Brain microvascular endothelial cell (primary cell): ENCODE results near the gene CDK19.

Experiments
- DNase-seq: peaks from one replicate; pipeline ENCODE4 v3.0.0-alpha.2; 2020
- H3K27ac ChIP-seq: fragments of 250-450 bp; sonication (Bioruptor Pico); 2 replicates; pipeline ENCODE4 v1.5.1; 2020; ENCODE audit warnings: mild to moderate bottlenecking, moderate library complexity
- H3K27me3 ChIP-seq: fragments of 250-450 bp; sonication (Bioruptor Pico); replicated peaks from 2 replicates; pipeline ENCODE4 v1.5.1; 2020; ENCODE audit warnings: mild to moderate bottlenecking
- H3K36me3 ChIP-seq: fragments of 250-450 bp; sonication (Bioruptor Pico); replicated peaks from 2 replicates; pipeline ENCODE4 v1.5.1; 2020; ENCODE audit warnings: mild to moderate bottlenecking
- H3K4me3 ChIP-seq: 2 replicates; pipeline ENCODE4 v1.5.1; 2011; ENCODE audit warnings: low read depth, mild to moderate bottlenecking, control low read depth, low read length, moderate library complexity
- CTCF ChIP-seq: IDR thresholded peaks from 2 replicates; pipeline ENCODE4 v1.5.1; 2011; ENCODE audit warnings: low read depth, mild to moderate bottlenecking, moderate library complexity, low read length, control low read depth, inconsistent platforms; ENCODE audit errors: missing control alignments
- in situ Hi-C: cut with HindIII; loops from 2 replicates; pipeline ENCODE4 v1.10.0; 2017; ENCODE audit warnings: low sequenced_read_pairs, low pct_ligation_motif_present

Gene CDK19

DNA sequence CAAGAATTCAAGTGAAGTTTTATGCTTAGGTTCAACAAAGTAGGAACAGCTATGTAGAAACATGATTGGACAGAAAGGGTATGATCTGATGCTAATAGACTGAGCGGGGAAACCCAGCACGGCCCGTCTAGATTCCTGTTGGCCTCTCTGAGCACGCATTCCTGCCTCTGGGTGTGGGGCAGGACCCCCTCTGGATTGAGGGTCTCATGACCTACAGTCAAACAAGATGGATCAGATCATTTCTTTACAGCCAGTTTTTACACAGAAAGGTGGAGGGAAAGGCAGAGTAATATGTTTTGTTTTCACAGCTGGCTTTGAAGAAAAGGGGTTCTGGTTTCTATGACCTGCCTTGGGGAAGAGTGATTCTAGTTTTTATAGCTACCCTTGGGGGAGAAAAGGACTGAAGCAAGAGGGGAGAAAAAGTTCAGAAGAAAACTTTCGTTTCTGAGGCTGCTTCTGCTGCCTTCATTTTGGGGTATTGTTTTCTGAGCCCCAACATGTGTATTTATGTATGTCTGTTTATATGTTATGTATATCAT is 239.3 kb downstream of the CDK19 start:
- H3K4me3 ChIP-seq, result no peak overlapping the region
- H3K36me3 ChIP-seq, result no peaks in the 10 kb centered on the region
- H3K27ac ChIP-seq, result no peak overlapping the region
- no peak for DNase-seq
- TF ChIP-seq CTCF, result no peak
- in situ Hi-C loops, result no loop called here
- H3K27me3 ChIP-seq, result no peaks in the 10 kb centered on the region

DNA sequence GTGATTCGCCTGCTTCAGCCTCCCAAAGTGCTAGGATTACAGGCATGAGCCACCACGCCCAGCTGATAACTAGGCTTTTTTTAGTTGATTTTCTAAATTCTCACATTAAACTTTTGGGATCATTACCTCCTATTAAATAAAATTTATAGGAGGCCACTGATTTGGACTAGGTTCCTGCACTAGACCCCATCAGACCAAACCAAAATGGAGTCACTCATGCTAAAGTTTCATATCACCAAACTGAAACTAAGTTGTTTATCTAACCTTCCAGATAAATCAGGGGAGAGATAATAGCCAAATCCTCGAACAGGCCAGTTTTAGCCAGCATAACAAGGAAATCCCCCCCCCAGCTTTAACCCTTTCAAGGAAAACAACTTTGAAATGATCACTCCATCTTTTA is 240.5 kb downstream of the CDK19 start:
- no peak for TF ChIP-seq CTCF
- in situ Hi-C loops, result no loop called here
- H3K27me3 ChIP-seq, result no peaks in the 10 kb centered on the region
- H3K27ac ChIP-seq, result no peak overlapping the region
- H3K36me3 ChIP-seq, result no peaks in the 10 kb centered on the region
- no peak for DNase-seq
- H3K4me3 ChIP-seq, result no peak overlapping the region

GRCh38 chr6:110573537-110573936 is 241.7 kb downstream of the CDK19 start:
- no peaks in the 10 kb centered on the region for H3K27me3 ChIP-seq
- no peak for DNase-seq
- no peak overlapping the region for H3K27ac ChIP-seq
- no peak for TF ChIP-seq CTCF
- no peak overlapping the region for H3K4me3 ChIP-seq
- no peaks in the 10 kb centered on the region for H3K36me3 ChIP-seq
- in situ Hi-C loops, result no loop called here

DNA sequence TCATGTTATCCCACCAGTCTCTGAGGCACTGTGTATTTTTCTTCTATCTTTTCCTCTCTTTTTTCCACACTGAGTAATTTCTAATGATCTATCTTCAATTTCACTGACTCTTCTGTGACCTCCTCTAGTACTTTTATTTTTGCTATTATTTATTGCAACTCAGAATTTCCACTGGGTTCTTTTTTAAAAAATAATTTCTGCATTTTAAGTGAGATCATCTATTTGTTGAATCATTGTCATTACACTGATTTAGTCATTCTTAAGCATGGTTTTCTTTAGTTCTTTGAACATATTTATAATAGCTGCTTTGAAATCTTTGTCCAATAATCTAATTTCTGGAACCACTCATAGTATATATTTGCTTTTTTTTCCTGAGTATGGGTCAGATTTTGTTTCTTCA is 242.1 kb downstream of the CDK19 start:
- DNase-seq, result no peak
- in situ Hi-C loops, result no loop called here
- H3K4me3 ChIP-seq, result no peak overlapping the region
- no peaks in the 10 kb centered on the region for H3K27me3 ChIP-seq
- TF ChIP-seq CTCF, result no peak
- no peaks in the 10 kb centered on the region for H3K36me3 ChIP-seq
- no peak overlapping the region for H3K27ac ChIP-seq

DNA sequence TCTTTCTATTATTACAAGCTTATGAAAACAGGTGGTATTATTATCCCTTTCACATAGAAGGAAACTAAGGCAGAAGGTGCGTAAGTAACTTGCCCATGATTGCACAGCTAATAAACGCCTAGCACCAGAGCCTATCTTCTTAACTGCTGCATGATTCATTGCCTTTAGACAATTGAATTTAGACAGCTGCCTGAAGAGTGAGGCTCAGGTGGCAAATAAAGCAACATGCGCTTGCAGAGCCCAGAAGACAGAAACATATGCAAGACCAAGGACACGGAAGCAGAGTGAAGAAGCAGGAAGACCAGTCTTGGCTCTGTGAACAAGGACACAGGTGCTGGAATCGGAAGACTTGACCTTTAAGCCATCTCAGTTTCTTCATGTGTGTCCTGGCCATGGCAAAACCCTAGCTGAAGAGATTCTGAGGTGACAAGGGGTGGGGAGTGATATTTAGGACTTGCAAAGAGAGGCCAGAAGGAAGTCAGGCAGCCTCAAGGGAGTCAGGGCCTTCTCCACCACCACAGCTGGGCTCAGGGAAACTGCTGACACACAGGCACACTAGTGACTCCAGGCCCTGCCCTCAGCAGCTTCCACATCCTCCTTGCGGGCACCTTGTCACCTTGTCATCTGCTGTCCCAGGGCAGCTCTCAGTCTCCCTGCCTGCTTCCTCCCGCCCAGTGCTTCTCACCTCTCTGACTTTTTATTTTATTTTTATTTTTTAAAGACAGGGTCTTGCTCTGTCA is 247.1 kb downstream of the CDK19 start:
- Histone ChIP-seq H3K4me3 (no peak overlapping the region), H3K36me3 (no peaks in the 10 kb centered on the region), H3K27ac (no peak overlapping the region), H3K27me3 (no peaks in the 10 kb centered on the region)
- TF ChIP-seq CTCF, result no peak
- DNase-seq, result no peak
- in situ Hi-C loops, result no loop called here
